ENCODE data around the gene ZYX.

DNA sequence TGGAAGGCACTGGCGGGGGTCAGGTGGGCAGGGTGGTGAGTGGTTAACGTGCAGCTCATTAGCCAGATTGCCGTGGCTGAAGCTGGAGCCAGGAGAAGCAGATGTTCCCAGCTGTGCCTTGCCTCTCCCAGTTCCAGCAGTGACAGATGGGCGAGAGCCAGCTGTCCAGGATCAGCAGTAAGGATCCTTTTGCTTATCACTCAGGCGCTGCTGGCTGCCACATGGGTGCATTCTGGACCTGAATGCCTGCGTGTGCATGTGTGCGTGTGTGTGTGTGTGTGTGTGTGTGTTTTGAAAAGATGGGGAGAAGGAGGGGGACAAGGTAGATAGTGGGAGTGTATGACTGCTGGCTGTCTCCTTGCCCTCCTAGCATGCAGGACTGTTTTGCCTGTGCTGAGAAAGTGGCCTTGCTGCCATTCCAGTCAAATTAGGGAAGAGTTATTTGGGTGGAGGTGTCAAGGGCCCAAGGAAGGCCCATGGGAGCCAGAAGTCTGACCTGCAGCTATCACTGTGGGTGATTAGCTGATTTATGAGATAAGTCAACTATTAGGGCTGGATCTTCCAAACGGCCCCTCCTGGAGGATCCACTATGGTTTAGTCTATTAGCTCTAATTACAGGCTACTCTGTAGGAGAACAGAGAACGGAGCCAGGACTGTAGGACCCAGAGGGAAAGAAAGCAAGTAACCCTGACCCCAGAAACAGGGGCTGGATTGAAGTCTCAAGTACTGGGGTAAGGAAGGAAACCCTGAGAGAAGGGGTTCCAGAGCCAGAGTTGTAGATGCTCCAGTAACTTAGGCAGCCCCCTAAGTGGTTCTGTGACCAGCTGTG lies 24.2 kb downstream of the ZYX start:
- TF ChIP-seq, protein P1, sequence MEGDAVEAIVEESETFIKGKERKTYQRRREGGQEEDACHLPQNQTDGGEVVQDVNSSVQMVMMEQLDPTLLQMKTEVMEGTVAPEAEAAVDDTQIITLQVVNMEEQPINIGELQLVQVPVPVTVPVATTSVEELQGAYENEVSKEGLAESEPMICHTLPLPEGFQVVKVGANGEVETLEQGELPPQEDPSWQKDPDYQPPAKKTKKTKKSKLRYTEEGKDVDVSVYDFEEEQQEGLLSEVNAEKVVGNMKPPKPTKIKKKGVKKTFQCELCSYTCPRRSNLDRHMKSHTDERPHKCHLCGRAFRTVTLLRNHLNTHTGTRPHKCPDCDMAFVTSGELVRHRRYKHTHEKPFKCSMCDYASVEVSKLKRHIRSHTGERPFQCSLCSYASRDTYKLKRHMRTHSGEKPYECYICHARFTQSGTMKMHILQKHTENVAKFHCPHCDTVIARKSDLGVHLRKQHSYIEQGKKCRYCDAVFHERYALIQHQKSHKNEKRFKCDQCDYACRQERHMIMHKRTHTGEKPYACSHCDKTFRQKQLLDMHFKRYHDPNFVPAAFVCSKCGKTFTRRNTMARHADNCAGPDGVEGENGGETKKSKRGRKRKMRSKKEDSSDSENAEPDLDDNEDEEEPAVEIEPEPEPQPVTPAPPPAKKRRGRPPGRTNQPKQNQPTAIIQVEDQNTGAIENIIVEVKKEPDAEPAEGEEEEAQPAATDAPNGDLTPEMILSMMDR (conservative IDR thresholded peaks at IDR 0.05): no peak
- no peak for TF ChIP-seq ZFX (IDR thresholded peaks at IDR 0.05)

All from C4-2B (cell line).